NCI-H1417 treated with DMSO at 0.1 percent for 48 hours (cell line): ENCODE results near the gene SCN3A.

Experiments
- DNase-seq: peaks from one replicate; lab custom pipeline; 2025; lab: John Stamatoyannopoulos, UW

The SCN3A gene

DNA sequence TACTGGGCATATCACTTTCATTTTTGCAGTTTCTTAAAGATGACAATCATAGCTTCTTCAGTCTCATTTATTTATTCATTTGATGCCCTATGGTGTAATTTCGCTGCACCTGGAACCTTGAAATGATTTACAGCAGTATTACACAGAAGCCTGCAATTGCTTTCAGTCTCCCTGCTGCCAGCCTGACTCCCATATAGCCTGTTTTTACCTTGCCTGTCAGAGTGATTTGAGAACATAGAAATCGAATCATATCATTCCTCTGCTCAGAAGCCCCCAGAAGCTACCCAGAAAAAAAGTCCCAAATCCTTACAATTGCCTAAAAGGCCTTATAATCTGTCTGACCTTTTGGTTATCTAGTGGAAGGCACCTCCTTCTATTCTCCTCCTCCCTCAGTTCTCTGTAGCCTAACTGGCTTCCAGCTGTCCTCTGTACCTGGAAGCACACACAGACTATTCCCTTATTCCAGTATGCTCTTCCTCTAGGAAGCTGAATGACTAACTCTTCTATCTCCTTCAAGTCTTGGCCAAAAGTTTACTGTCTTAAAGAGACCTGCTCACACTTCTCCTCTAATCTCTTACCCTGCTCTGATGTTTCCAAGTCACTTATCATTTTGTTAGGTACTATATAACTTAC lies 12.6 kb downstream of the SCN3A start:
- no peak for DNase-seq

DNA sequence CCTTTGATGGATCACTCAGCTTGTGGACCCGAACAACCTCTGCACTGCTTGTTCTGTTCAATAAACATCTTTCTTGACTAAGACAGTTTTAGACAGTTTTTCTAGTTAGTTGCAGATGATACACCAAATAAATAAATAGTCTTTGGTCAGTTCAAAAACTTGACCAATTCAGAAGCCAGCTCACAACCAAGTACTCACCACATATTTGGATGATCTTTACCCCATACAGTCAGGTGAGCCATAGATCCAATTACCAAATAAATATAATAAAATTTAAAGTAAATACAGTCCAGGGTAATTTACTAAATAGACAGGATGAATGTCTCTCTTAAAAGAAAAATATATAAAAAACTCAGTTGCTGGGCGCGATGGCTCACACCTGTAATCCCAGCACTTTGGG lies 18.2 kb downstream of the SCN3A start:
- DNase-seq = no peak

DNA sequence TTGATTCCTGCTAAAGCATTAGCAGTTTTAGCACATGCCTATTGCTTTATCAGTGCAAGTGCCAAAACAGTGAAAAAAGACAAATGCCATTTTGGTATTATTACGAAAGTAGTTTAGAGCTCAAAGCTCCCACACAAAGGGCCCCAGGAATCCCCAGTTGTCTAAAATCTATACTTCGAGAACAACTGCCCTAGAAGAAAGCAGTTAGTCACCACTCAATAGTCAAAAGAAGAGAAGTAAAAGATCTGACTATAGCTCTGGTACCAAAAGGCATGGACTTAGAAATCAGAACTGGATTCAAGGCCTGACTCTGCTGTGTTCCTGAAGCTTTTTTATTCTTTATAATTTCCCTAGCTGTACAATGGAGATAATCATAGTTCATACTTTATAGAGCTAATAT lies 21.8 kb downstream of the SCN3A start:
- DNase-seq = no peak

DNA sequence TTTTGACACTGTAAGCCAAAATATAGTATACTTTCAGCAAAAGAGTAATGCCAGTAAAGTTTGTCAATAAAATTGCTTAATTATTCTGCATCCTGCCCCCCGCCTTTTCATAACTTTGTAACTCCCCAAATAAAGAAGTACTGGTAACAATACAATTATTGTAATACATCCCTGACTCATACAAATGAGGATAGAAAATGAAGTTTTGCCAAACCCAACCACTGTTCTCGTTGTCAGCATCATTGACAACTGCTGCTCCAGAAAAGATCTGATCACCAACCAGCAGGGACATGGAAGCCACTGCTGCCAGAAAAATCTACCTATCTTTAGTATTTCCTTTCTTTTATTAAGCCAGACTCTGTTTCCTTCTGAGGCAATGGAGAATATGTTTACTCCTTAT lies 27.1 kb downstream of the SCN3A start:
- DNase-seq = no peak

DNA sequence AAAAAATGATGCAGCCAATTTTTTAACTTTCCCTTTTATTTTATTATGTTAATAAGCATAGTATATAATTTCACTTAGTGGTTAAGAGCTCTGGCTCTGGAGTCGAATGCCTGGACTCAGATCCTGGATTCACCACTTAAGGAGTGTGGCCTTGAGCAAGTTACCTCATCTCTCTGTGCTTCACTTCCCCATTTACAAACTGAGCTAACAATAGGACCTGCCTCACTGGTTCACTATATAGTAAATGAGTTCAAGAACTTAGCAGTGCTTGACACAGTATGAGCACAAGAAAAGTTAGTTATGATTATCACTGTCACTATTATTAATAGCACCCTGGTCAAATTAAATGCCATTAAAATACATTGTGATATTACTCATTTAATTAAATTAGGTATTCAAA lies 30.6 kb downstream of the SCN3A start:
- DNase-seq = no peak

DNA sequence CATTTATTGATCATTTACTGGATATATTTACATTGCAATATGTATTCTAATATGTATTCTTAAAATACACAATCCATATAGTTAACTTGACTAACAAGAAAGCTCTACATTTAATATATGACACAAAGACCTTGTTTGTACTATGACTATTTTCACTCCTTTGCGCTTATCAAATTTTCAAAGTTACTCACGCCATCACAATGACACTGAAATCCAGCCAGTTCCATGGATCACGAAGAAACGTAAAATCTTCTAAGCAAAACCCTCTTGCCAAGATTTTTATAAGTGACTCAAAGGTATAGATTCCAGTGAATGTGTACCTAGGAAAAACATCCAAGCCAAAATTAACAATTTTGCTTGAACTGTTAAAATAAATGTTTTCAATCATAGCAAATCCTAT lies 39.6 kb downstream of the SCN3A start:
- no peak for DNase-seq

DNA sequence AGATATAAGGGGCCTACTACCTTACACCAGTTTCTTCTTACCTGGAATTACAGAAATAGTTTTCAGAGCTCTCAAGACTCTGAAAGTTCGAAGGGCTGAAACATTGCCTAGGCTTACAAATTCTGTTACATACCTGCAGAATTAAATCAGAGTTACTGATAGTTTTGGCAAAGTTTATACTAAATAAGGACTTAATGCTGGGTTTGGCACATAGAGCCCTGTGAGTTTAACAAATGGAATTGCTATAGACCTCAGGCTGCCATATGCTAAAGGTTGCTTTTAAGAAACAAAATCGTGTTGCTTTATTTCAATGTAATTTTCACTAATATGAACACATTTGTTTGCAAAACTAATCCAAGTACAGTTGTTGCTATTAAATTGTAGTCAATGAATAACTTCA lies 40.1 kb downstream of the SCN3A start:
- no peak for DNase-seq

DNA sequence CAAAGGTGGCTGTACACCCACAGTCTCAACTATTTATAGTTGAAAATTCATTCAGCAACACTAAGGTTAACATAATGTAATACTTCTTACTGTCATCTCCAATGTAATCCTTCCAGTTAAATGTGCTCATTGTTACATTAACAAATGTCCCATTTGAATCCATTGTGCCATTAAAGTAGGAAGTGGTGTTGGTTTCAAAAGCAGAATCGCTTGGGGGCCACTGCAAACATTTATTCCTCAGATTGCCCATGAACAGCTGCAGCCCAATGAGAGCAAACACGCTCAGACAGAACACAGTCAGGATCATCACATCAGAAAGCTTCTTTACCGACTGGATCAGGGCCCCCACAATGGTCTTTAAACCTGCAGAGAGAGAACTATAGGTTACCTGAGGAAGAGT lies 41.4 kb downstream of the SCN3A start:
- DNase-seq = no peak

DNA sequence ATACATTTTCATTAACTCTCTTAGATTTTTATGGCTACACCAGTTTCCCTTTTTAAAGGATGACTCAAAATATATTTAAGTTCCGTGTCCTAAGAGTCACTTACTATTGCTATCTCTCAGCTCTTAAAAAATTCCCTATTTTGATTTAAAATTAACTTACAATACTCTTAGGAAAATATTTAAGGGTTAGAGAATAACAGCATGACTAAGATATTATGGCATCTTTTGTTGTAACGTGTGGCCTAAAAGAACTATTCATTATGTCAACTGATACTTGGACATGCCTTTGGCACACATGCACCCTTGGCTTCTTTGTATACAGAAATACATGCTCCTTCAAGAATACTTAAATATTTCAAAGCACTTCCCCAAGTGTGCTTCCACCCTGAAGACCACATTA lies 42.3 kb downstream of the SCN3A start:
- DNase-seq = no peak

DNA sequence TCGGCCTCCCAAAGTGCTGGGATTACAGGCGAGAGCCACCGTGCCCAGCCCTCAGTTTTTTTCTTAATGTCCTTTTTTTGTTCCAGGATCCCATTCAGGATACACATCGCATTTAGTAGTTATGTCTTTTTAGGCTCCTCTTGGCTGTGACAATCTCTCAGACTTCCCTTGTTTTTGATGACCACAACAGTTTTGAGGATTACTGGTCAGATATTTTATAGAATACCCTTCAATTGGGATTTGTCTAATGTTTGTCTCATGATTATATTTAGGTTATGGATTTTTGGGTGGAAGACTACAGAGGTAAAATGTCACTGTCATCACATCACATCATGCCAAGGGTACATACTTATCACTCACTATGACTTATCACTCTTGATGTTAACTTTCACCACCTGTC lies 46.7 kb downstream of the SCN3A start:
- no peak for DNase-seq

DNA sequence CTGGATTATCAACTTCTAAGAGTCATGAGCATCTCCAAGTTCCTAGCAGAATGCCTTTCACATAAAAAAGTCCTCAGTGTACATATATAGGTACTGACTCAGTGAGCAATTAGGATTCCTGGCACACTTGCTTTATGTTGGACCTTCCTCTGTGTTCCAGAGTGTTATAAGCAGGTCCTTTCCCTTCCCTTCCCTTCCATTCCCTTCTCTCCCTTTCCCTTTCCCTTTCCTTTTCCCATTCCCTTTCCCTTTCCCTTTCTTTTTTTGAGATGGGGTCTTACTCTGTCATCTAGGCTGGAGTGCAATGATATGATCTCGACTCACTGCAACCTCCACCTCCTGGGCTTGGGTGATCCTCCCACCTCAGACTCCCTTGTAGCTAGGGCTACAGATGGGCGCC lies 48.7 kb downstream of the SCN3A start:
- DNase-seq = no peak

DNA sequence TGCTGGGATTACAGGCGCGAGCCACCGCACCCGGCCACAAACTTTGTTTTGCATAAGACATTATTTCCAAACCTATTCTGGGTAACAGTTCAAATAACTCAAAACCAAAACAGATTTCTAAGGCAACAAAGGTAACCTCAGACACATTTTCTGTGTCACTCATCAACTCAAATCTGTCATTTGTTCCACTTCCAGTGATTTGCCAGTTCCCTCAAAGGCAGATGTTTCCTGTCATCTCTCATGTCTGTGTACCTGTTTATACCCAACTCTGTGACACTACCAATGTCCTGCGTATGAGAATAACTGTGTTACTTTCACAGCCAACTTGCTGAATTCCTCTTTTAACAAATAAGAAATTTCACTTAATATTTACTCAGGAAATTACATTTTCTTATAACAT lies 54.4 kb downstream of the SCN3A start:
- DNase-seq = no peak

DNA sequence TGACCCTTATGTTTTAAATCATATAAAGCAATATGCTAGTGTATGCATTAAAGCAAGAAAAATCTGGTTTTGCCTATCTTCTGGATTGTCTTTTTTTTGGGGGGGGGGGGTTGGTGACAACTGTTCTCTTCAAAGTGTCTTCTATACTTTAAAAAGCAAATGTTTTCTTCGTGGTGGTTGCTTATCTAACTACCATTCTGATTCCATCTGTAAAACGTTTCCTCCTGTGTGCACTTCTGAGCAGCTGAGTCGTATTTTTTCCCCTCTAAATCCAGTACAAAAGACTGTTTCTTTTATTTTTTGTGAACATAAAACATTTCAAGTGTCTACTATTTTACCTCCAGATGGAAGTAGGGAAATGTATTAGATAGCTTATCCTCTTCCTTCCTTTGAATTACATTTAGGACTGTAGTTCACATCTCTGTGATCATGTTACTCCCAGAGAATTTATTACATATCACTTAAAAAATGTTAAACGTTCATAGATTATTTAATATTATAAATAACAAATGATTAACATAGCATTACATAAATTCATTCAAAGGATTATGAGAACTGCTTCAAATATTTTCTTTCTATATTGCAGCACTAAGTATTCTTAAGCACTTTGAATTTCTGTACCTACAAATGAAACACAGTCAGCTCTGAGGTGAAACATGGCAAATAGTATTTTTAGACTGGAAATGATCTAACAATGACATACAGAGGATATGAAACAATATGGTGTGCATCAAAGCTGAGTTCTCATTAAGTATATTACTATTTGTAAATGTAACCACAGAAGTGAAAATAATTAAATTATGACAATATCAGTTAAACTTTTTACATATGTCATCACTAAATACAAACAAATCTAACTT lies 56.4 kb downstream of the SCN3A start:
- no peak for DNase-seq

DNA sequence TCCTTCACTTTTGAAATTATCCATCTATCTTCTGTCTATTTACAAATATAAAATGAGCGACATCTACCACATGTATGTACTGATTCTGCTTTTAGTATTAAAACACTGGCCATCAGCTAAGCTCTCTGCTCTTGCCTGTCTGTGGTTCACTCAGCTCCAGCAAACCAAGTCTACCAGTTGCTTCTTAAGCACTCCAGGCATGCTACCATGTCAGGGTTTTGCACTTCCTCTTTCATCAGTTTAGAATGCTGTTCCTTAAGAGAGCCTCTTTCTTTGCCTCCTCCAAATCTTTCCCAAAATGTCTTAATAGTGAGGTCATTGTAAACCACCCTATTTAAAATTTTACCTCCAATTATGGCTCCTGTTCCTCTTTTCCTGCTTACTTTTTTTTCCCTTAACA lies 59.5 kb downstream of the SCN3A start:
- DNase-seq = no peak

DNA sequence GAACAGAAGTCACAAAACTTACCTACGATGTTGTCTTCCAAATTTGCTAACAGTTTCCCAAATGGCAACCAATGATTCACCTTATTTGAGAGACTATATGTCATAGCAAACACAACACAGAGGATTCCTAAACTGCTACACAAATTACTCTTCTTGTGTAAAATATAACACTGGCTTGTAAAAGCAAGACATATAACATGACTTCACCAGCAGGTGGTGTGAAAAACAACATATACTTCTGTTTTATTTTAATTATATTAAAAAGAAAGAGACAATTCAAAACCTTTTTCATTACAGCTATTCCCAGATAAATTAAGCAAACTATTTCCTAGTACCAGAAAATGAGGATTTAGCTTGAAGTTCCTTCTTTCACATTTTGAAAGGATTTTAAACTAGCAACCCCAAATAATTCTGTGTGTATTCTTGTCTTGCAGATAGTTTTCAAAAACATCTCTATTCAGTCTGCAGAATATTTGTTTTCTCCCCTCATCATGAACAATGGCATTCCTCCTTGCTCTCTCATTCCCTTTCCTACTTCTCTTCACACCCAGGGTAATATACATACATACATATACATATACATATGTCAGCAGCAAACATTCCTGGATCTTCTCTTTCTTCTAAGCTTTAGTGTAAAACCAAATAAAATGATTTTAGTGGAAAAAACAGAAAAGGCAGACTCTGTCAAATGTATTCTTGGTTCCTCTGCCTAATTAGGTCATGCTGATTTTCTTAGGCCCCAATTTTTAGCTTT lies 62.1 kb downstream of the SCN3A start:
- DNase-seq = no peak

DNA sequence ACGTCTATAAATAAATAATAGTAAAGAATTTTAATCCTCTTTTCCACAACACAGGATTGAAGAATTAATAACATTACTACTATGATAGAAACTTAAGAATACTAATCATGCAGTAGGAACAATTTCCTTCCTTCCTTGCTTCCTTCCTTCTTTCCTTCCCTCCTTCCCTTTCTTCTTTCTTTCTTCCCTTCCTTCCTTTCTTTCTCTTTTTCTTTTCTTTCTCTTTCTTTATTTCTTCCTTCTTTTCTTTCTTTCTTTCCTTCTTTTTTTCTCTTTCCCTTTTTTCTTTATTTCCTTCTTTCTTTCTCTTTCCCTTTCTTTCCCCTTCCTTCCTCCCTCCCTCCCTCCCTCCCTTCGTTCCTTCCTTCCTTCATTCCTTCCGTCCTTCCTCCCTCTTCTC lies 77.6 kb downstream of the SCN3A start:
- DNase-seq = no peak

DNA sequence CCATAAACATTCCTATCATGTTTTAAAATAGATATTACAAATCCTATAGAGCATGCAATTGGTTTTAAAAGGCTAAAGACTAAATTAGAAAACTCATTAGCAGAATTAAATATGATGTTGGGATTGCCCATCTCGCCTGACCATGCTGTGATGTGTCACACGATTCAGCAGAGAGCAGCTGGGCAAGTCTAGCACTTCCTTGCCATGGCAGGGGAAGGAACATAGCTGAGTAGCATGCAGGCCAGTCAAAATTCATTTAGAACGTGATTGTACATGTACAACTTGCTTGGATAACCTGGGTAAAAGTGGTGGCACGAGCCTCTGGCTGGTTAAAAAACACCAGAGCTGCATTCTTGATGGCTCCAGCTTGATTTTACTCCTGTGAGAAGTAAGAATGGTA lies 81.3 kb downstream of the SCN3A start:
- no peak for DNase-seq

DNA sequence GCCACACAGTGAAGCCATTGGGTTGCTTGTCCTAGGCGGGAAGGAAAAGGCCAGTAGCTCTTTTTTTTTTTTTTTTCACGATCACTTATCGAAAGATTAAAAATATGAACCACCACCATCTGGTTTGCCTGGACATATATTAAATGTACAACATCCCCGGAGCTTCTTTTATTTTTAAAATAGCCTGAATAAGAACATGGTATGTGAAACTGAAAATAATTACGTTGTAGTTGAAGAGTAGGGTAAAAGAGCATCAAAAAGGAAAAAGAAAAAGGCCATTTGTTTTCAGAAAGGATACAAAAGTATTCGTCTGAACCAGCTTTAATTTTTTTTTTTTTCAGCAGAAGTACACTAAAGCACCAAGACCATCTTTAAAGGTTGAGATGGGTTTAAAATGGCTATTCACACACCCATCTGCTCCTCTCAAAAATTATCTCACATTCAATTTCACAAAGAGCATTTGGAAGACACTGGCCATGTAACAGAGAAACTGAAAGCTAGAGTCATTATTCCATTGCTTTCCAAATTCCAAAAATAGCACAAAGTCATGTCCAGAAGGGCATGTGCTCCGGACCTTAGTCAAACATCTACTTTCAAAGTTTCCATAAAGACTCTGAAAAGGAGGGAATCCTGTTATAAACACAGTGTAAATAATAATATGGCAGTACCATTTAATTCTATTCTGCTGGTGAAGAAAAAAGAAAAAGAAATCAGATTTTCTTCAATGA lies 82.9 kb downstream of the SCN3A start:
- DNase-seq = no peak

DNA sequence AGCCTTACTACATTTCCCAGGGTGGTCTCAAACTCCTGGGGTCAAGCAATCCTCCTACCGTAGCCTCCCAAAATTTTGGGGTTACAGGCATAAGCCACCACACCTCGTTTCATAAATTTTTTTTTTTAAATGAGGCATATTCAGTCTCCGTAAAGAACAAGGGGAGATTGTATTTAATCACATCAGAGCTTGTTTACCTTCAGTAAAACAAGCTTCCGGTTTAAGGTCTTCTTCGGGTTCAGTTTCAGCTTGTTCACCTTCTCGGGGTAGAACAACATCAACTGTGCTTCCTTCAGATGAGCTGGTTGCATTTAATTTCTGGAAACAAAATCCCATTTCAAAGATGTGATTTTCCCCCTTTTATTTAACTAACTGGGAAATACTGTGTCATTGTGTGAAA lies 88.6 kb downstream of the SCN3A start:
- no peak for DNase-seq

DNA sequence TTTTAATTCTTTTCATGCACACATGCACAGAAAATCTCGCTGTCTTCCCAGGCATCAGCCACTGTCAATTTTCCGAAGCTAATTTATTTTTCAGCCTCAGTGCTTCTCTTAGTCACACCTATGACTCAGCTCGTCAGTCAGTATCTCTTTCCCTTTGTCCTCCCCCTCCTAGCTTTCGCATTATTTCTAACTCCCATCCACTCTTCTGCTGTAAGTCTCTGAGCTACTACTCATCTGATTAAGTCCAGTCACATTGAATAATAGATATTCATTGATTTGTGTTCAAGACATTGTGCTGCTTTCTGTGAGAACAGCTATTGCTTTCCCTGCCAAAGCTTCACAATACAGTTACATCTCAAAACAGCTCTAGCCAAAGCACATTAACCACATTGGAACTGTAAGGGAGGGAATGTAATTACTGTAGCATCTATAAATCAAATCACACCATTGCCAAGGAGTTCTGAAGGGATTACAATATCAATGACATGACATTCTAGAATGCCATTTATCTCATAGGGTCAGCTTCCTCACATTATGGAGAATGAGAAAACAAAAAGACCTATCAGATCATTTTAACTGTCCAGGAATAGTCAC lies 89.4 kb downstream of the SCN3A start:
- no peak for DNase-seq

DNA sequence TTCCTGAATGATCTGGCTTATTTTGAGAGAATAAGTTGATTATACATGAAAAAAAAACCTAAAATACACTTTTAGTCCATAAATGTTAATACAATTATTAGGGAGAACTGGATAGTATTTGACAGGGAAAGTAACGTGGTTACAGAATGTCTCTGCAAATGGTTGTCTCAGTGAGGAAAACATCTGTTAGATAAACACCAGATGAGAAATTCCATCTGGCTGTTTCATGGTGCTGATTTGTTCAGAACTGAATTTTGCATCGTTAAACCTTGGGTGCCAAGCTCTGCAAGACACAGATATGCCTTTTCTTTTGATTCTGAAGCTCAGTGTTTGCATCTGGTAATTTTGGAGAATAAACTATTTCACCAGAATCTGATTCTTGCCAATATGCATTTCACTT lies 90.4 kb downstream of the SCN3A start:
- no peak for DNase-seq

DNA sequence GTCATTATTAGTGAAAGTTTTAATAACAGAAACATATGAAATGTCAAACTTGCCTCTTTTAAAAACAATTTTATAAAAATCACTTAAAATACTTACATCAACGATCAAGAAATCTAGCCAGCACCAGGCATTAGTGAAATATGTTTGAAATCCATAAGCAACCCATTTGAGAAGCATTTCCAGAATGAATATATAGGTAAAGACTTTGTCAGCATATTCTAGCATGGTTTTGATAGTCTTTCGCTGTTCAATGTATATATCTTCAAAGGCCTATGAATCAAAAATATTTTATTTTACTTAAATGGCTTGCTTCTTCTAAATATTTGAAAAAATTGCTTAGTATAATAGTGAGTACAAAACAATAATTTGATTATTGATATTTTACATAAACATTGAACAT lies 91.1 kb downstream of the SCN3A start:
- DNase-seq = no peak
